GM18505 (cell line): ENCODE results near the gene FAM161A.
"Not testable (repeated sequence)": the region's sequence is repeated elsewhere in the genome, so short reads cannot be mapped to it uniquely, and the experiment has no call there.

Experiments used
- ATAC-seq: cut with Tn5 transposase; IDR thresholded peaks from one replicate; pipeline ENCODE4 v1.9.1; 2021; ENCODE audit not compliant: unreplicated experiment
- POLR2A ChIP-seq: IDR thresholded peaks from 4 replicates; pipeline ENCODE4 v1.6.1; 2011; ENCODE audit warnings: borderline replicate concordance; ENCODE audit not compliant: insufficient read depth, insufficient read length; ENCODE audit errors: extremely low read depth

Gene FAM161A

DNA sequence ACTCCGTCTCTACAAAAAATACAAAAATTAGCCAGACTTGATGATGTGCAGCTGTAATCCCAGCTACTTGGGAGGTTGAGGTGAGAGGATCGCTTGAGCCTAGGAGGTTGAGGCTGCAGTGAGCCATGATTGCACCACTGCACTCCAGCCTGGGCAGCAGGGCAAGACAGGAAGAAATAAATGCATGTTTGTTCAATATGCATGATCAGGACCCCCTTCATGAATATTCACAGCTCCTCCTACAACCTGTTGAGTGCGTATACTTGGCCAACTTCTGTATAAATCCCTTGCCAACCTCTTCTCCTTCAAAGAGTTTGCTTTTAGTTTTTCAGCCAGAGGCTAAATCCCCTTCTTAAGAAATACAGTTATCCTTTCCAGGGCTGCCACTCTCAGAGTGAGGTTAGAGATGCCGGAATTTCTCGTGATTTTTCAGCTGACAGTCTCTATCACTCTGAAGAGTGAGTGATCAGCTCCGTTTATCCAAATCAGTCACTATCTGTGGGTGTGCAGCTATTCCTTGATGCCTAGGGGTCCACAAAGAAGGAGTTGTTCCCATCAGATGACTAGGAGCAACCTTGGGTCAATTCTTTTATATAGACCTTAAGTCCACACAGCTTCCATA is 39.2 kb downstream of the FAM161A start:
- ATAC-seq: no peak
- no peak for TF ChIP-seq POLR2A

DNA sequence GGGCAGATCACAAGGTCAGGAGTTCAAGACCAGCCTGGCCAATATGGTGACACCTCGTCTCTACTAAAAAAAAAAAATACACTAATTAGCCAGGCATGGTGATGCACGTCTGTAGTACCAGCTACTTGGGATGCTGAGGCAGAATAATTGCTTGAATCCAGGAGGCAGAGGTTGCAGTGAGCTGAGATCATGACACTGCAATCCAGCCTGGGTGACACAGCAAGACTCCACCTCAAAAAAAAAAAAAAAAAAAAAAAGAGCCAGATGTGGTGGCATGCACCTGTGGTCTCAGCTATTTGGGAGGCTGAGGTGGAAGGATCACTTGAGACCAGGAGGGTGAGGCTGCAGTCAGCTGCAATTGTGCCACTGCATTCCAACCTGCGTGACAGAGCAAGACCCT is 40.5 kb downstream of the FAM161A start:
- ATAC-seq: not testable (repeated sequence)

DNA sequence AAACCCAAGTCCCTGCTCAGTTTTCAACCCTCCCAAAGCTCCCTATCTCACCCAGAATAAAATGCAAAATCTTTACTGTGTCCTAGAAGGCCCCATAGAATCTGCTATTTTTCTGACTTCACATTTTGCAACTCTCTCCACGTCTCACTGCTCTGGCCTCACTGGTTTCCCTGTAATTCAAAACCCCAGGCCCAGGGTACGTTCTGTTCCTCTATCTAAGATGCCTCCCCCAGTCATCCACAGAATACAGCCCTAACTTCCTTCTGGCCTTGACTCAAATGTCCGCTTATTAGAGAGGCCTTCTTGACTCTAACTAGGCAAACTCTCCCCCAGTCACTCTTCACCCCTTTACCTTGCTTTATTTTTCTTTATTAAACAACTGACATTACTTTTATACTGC is 42.0 kb downstream of the FAM161A start:
- ATAC-seq: no peak
- no peak for TF ChIP-seq POLR2A

DNA sequence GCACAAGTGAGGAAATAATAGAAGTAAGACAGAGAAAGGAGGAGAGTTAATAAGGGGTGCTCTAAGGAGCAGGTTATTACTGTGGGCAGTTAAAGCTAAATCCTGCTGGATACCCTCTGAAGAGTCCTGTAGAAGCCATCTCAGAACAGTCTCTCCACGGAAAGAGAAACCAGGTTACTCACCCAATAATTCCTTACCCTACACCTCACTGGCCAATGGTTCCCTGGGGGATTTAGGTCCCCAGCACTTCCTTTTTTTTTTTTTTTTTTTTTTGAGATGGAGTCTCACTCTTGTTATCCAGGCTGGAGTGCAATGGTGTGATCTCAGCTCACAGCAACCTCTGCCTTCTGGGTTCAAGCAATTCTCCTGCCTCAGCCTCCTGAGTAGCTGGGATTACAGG is 43.7 kb downstream of the FAM161A start:
- not testable (repeated sequence) for ATAC-seq

- not testable (repeated sequence) for ATAC-seq
Measured at GRCh38 chr2:61808693-61809092, 45.2 kb downstream of the FAM161A start.

DNA sequence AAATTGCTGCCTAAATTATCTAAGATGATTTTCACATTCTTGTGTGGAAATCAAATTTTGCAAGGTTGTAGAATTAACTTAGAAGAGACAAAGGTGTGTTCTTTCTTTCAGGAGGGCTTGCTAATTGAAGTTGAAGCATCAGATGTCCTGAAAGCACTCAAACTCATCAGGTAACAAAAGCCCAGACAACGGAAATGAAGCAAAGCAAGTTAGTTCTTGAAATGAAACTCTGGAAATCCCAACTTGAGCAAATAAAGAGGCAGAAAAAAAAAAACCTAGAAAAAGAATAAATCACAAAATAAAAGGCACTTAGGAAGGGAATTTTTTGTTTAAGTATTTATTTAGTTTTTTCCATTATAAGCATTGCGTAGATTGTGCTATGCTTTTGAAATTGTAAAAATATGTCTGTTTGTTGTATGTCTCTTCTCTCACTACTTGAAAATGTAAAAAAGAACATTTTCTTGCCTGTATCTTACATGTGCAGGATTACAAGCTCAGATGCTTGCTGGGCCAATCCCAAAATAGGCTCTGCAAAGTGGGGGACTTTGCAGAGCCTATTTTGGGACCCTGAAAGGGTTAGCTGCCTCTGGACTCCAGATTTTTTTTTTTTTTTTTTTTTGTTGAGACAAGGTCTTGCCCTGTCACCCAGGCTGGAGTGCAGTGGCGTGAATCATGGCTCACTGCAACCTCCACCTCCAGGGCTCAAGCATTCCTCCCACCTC is 46.7 kb downstream of the FAM161A start:
- ATAC-seq: no peak
- no peak for TF ChIP-seq POLR2A

DNA sequence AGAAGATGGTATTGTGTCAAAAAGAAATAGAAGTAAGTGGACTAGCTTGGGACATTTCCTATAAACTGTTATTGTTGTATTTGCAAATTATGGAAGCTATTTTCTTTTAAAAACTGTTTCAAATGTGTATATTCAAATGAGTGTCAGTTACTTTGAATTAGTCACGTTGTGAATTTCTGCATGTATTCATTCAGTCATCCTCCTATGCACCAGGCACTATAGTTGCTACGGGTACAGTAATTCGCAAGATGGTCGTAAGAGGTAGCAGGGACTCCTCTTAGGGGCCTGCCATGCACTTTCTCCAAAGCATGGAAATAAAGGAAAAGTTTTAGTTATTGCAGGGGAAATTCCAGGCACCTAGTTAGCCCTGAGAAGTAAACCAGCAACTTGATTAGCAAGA is 51.3 kb downstream of the FAM161A start:
- ATAC-seq: no peak
- no peak for TF ChIP-seq POLR2A

DNA sequence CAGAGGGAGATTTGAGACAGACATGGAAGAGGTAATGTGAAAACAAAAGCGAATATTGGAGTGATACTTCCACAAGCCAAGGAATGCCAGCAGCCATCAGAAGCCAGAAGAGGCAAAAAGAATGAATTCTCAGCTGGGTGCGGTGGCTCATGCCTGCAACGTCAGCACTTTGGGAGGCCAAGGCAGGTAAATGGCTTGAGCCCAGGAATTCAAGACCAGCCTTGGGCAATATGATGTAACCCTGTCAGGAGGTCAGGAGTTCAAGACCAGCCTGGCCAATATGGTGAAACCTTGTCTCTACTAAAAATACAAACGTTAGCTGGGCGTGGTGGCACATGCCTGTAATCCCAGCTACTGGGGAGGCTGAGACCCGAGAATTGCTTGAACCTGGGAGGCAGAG is 54.8 kb downstream of the FAM161A start:
- no peak for ATAC-seq
- no peak for TF ChIP-seq POLR2A

DNA sequence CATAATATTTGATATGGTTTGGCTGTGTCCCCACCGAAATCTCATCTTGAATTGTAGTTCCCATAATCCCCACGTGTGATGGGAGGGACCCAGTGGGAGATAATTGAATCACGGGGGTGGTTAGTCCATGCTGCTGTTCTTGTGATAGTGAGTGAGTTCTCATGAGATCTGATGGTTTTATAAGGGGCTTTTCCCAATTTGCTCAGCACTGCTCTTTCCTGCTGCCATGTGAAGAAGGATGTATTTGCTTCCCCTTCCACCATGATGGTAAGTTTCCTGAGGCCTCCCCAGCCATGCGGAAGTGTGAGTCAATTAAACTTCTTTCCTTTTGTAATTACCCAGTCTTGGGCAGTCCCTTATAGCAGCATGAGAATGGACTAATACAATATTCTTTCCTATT is 56.4 kb downstream of the FAM161A start:
- not testable (repeated sequence) for ATAC-seq

DNA sequence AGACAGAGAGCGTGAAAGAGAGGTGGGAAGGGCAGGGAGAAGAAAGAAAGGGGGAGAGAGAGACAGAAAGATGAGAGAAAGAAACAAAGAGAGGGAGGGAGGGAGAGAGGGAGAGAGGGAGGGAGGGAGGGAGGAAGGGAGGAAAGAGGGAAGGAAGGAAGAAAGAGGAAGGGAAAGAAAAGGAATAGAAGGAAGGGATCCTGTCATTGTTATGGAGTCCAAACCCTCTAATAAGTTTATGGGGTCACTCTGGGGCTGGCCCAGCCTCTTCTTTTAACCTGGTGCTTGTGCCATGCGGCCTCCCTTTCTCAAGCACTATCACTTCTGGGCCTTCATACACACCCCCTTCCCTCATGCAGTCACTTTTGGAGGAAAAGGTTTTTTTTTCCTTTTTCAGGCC is 58.5 kb downstream of the FAM161A start:
- no peak for TF ChIP-seq POLR2A
- ATAC-seq: no peak

GRCh38 chr2:61793389-61793836 is 60.4 kb downstream of the FAM161A start:
- ATAC-seq: peak; percentile 87
- no peak for TF ChIP-seq POLR2A

GRCh38 chr2:61792355-61792890 is 61.4 kb downstream of the FAM161A start:
- TF ChIP-seq POLR2A: no peak
- ATAC-seq: no peak

DNA sequence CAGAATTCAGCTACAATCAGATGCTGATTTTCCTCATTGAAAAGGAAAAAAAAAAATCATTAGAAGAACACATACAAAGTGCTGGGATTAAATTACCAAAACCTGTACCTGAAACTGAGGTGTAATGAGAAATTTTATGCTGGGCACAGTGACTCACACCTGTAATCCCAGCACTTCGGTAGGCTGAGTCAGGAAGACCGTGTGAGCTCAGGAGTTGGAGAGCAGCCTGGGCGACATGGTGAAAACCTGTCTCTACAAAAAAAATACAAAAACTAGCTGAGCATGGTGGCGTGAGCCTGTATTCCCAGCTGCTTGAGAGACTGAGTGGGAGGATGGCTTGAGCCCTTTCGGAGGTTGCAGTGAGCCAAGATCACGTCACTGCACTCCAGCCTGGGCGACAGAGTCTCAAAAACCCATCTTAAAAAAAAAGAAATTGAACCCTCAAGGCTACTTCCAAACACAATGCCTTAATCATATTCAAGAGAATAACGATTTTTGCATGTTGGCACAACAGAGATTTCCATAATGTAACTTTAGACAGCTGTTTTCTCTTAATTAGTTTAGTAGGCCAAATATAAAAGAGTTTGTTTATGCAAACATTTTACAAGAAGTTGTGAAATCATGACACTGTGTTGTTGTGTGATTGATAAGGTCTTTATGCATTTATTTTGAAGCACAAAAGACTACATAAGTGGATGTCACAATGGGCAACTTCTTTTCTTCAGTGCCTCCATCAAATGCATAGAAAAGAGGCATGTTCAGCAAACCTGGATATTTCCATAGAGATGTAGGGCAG is 63.9 kb downstream of the FAM161A start:
- no peak for TF ChIP-seq POLR2A
- ATAC-seq: no peak

- no peak for TF ChIP-seq POLR2A
- ATAC-seq: no peak
Measured at GRCh38 chr2:61787941-61788563, 65.8 kb downstream of the FAM161A start.
